Upper lobe of left lung (tissue), 6 donors: ENCODE measurements around the gene PRR29. TPM values are rescaled to one million over a fixed set of nuclear protein-coding genes. Genes with fewer than 3 reads are reported as not detected.
"Not testable (repeated sequence)": the region's sequence is repeated elsewhere in the genome, so short reads cannot be mapped to it uniquely, and the experiment has no call there.

Experiments used
- ATAC-seq, 2 donors: fragments of 200-7000 bp; cut with Tn5 transposase; one replicate each; pipeline ENCODE4 v1.9.1; 2022; ENCODE audit warnings: mild to moderate bottlenecking in 2 of 2, moderate library complexity in 2 of 2; ENCODE audit not compliant: low FRiP score in 2 of 2
- DNase-seq, 2 donors: peaks; one replicate each; pipeline ENCODE4 v3.0.0-alpha.2; 2019 to 2020
- H3K27ac ChIP-seq, 4 donors: fragments of 200-600 bp; sonication (generic); one replicate each; pipeline ENCODE4 v1.5.1; 2016 to 2019
- H3K27me3 ChIP-seq, 4 donors: fragments of 200-600 bp; sonication (generic); one replicate each; pipeline ENCODE4 v1.5.1; 2017 to 2019
- H3K36me3 ChIP-seq, 4 donors: fragments of 200-600 bp; sonication (generic); one replicate each; pipeline ENCODE4 v1.5.1; 2016 to 2019
- H3K4me1 ChIP-seq, 4 donors: fragments of 200-600 bp; sonication (generic); one replicate each; pipeline ENCODE4 v1.5.1; 2018 to 2019
- H3K4me3 ChIP-seq, 4 donors: fragments of 200-600 bp; sonication (generic); one replicate each; pipeline ENCODE4 v1.5.1; 2017 to 2019; ENCODE audit warnings: mild to moderate bottlenecking in 2 of 4, moderate library complexity in 1 of 4
- H3K9me3 ChIP-seq, 4 donors: fragments of 200-600 bp; sonication (generic); one replicate each; pipeline ENCODE4 v1.5.1; 2018 to 2019
- EP300 ChIP-seq, 4 donors: sonication (generic); formaldehyde crosslinking; IDR thresholded peaks; one replicate each; pipeline ENCODE4 v1.5.1; 2017; ENCODE audit warnings: antibody characterized with exemption in 4 of 4, control low read depth in 2 of 4
- POLR2A ChIP-seq, 4 donors: fragments of 450-650 bp; IDR thresholded peaks; one replicate each; pipeline ENCODE4 v1.5.1; 2016 to 2017; ENCODE audit warnings: antibody characterized with exemption in 4 of 4, mild to moderate bottlenecking in 2 of 4
- POLR2AphosphoS5 ChIP-seq, 2 donors: sonication (generic); formaldehyde crosslinking; IDR thresholded peaks; one replicate each; pipeline ENCODE4 v1.5.1; 2017; ENCODE audit warnings: antibody characterized with exemption in 2 of 2
- WGBS, 2 donors: methylation state at CpG; one replicate each; pipeline ENCODE4 v1.1.5; 2017 to 2018; 5-methylcytosine and 5-hydroxymethylcytosine counted together
- total RNA-seq, 6 donors: library from RNA; depleted of rRNA in 4 of 6; stranded (reverse); fragments of >200 nt in 4 of 6; gene quantifications; one replicate each; pipeline versions ENCODE4 v1.1.0 to v1.2.1, GENCODE V29; 2016 to 2021
- TF ChIP-seq, protein P1 (sequence below), 6 experiments: fragments of 450-650 bp in 4 of 6; fragments of 200-600 bp in 2 of 6; sonication (generic) in 2 of 6; IDR thresholded peaks; one replicate each; pipeline ENCODE4 v1.5.1; 2016 to 2019; ENCODE audit warnings: antibody characterized with exemption in 6 of 6
- donor health status: DM: no; HTN: no; CAD: no; lungs with moderate emphysema.
- donor health status: DM: no; HTN: yes; CAD: no; lungs with severe emphysema.

PRR29 gene
- total RNA-seq, 6 donors from 2014 or later, result 0.97 to 30.1 (median 12.1) TPM

- no peak for DNase-seq
- no peak for ATAC-seq
- Histone ChIP-seq H3K9me3 (no peaks in the 10 kb centered on the region), H3K4me3 (peak overlapping the region in 2 of 4 donors; percentile 1 to 7), H3K27me3 (no peaks in the 10 kb centered on the region), H3K4me1 (peaks cover 22 to 40% (median 26%) of the 10 kb centered on the region in 4 donors), H3K36me3 (no peaks in the 10 kb centered on the region), H3K27ac (peak overlapping the region; percentile 44 to 79 (median 62))
- WGBS, 2 donors, result 39 to 47% methylated on average over 5 of the region's 5 CpGs
- TF ChIP-seq POLR2AphosphoS5 (IDR thresholded peaks at IDR 0.05) (peak; percentile 38 to 39), EP300 (IDR thresholded peaks at IDR 0.05) (no peak), POLR2A (IDR thresholded peaks at IDR 0.05) (no peak)
- TF ChIP-seq, protein P1, sequence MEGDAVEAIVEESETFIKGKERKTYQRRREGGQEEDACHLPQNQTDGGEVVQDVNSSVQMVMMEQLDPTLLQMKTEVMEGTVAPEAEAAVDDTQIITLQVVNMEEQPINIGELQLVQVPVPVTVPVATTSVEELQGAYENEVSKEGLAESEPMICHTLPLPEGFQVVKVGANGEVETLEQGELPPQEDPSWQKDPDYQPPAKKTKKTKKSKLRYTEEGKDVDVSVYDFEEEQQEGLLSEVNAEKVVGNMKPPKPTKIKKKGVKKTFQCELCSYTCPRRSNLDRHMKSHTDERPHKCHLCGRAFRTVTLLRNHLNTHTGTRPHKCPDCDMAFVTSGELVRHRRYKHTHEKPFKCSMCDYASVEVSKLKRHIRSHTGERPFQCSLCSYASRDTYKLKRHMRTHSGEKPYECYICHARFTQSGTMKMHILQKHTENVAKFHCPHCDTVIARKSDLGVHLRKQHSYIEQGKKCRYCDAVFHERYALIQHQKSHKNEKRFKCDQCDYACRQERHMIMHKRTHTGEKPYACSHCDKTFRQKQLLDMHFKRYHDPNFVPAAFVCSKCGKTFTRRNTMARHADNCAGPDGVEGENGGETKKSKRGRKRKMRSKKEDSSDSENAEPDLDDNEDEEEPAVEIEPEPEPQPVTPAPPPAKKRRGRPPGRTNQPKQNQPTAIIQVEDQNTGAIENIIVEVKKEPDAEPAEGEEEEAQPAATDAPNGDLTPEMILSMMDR (IDR thresholded peaks at IDR 0.05), result peak in 1 of 6 experiments; percentile 18
Measured at GRCh38 chr17:64016231-64016784, 18.2 kb downstream of the PRR29 start.

DNA sequence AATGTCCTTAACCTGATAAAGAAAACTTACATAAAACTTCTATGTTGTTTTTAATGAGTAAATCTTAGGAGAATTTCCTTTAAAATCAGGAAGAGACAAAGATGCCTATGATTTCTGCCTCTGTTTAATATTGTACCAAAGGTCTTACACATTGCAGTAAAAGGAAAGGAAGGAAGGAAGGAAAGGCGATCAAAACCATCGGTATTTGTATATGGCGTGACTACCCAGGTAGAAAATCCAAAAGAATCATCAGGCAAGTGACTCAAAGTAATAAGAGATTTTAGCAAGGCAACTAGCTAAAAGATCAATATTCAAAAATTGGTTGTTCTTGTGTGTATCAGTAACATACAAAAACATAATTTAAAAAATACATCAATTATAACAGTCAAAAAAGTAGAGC lies 18.8 kb downstream of the PRR29 start:
- ATAC-seq (no peak), DNase-seq (no peak)
- H3K36me3 ChIP-seq, result no peaks in the 10 kb centered on the region
- peak overlapping the region in 2 of 4 donors; percentile 1 to 7 for H3K4me3 ChIP-seq
- H3K9me3 ChIP-seq, result no peaks in the 10 kb centered on the region
- no peaks in the 10 kb centered on the region for H3K27me3 ChIP-seq
- WGBS, 2 donors, result 27 to 50% methylated on average over 3 of the region's 3 CpGs
- peaks cover 23 to 42% (median 26%) of the 10 kb centered on the region in 4 donors for H3K4me1 ChIP-seq
- TF ChIP-seq POLR2A (IDR thresholded peaks at IDR 0.05), result no peak
- TF ChIP-seq EP300 (IDR thresholded peaks at IDR 0.05), result no peak
- TF ChIP-seq POLR2AphosphoS5 (IDR thresholded peaks at IDR 0.05), result no peak
- peak overlapping the region; percentile 44 to 79 (median 62) for H3K27ac ChIP-seq

DNA sequence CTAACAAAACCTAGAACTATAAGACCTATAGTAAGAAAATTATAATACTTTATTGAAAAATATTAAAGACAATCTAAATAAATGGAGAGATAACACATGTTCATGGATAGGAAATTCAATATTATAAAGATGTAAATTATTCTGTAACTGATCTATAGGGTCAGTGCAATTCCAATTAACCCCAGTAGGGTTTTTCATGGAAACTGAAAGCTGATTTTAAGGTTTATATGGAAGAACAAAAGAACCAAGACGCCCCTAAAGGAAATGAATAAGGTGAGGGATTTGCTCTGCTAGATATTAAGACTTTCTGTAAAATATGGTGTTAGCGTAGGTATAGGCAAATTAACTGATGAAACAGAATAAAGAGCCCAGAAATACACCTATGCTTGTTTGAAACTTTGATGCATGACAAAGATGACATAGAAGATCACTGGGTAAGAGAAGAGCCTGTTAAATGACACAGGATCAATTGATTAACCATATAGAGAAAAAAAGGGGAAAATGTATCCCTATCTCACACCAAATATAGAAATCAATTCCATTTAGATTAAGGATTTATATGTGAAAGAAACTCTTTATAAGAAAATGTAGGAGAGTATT lies 19.3 kb downstream of the PRR29 start:
- Histone ChIP-seq H3K27me3 (no peaks in the 10 kb centered on the region), H3K36me3 (no peaks in the 10 kb centered on the region), H3K4me3 (no peak overlapping the region), H3K27ac (peak overlapping the region in 2 of 4 donors; percentile 48 to 76), H3K9me3 (no peaks in the 10 kb centered on the region), H3K4me1 (peaks cover 23 to 42% (median 26%) of the 10 kb centered on the region in 4 donors)
- DNase-seq, result no peak
- 74 to 79% methylated on average over 2 of the region's 2 CpGs for WGBS, 2 donors
- no peak for ATAC-seq
- TF ChIP-seq, protein P1 (IDR thresholded peaks at IDR 0.05), result peak in 3 of 6 experiments; percentile 16 to 40 (median 17)
- TF ChIP-seq EP300 (IDR thresholded peaks at IDR 0.05), result no peak

DNA sequence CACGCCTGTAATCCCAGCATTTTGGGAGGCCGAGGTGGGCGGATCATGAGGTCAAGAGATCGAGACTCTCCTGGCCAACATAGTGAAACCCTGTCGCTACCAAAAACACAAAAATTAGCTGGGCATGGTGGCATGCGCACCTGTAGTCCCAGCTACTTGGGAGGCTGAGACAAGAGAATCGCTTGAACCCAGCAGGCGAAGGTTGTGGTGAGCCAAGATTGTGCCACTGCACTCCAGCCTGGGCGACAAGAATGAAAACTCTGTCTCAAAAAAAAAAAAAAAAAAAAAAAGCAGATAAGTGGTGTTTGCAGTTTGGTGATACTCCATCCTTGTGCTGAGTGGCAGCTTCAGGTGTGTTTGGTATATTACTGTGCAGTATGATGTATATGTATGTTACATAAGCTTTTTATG lies 21.4 kb downstream of the PRR29 start:
- not testable (repeated sequence) for H3K27me3 ChIP-seq, ATAC-seq, DNase-seq, H3K9me3 ChIP-seq, H3K36me3 ChIP-seq
- H3K4me1 ChIP-seq, result peaks cover 23 to 48% (median 31%) of the 10 kb centered on the region in 4 donors
- WGBS, 2 donors, result 66 to 70% methylated on average over 9 of the region's 9 CpGs
- H3K27ac ChIP-seq, result peak overlapping the region; percentile 83 to 89 (median 88)
- peak overlapping the region in 3 of 4 donors; percentile 43 to 59 (median 53) for H3K4me3 ChIP-seq

- Histone ChIP-seq H3K4me3 (peak within 1 kb of the TSS; percentile 36 to 59 (median 48)), H3K4me1 (peaks cover 26 to 49% (median 32%) of the 10 kb centered on the region in 4 donors), H3K9me3 (no peaks in the 10 kb centered on the region), H3K27ac (peak within 1 kb of the TSS; percentile 83 to 89 (median 88)), H3K36me3 (no peaks in the 10 kb centered on the region), H3K27me3 (no peaks in the 10 kb centered on the region)
- ATAC-seq (peak; percentile 84 to 88), DNase-seq (peak in 1 of 2 donors; percentile 81)
- TF ChIP-seq POLR2AphosphoS5 (IDR thresholded peaks at IDR 0.05) (peak; percentile 59 to 82), POLR2A (IDR thresholded peaks at IDR 0.05) (peak in 3 of 4 donors; percentile 45 to 74 (median 70)), EP300 (IDR thresholded peaks at IDR 0.05) (peak in 3 of 4 donors; percentile 36 to 86 (median 82))
- TF ChIP-seq, protein P1 (IDR thresholded peaks at IDR 0.05), result peak in 4 of 6 experiments; percentile 18 to 40 (median 30)
- WGBS, 2 donors, result 9 to 13% methylated on average over 16 to 23 of the region's 23 CpGs
Measured at GRCh38 chr17:64020056-64020766, 22.1 kb downstream of the PRR29 start, which contains the start of gene ICAM2. Gene ICAM2, minus strand, starts transcription at chr17:64020633. Its CDS starts 13,942 bp downstream, at chr17:64006691.
